HEK293 (cell line): Measurements from ENCODE around the gene OPA3.

Experiments used
- BCL11A ChIP-seq: fragments of 450-650 bp; formaldehyde crosslinking; IDR thresholded peaks from 2 replicates; pipeline ENCODE4 v1.5.1; 2016; ENCODE audit warnings: low read depth, missing biosample characterization, missing genetic modification characterization
- BCL6B ChIP-seq: fragments of 450-650 bp; formaldehyde crosslinking; IDR thresholded peaks from 2 replicates; pipeline ENCODE4 v1.5.1; 2017; ENCODE audit warnings: missing biosample characterization, missing genetic modification characterization
- EGR2 ChIP-seq: fragments of 450-650 bp; formaldehyde crosslinking; IDR thresholded peaks from 2 replicates; pipeline ENCODE4 v1.5.1; 2016; ENCODE audit warnings: low read depth, missing biosample characterization, missing genetic modification characterization
- MYNN ChIP-seq: fragments of 450-650 bp; formaldehyde crosslinking; IDR thresholded peaks from 2 replicates; pipeline ENCODE4 v1.5.1; 2016; ENCODE audit warnings: missing biosample characterization, missing genetic modification characterization, borderline replicate concordance
- PRDM4 ChIP-seq: fragments of 450-650 bp; formaldehyde crosslinking; IDR thresholded peaks from 2 replicates; pipeline ENCODE4 v1.5.1; 2017; ENCODE audit warnings: missing biosample characterization, missing genetic modification characterization
- PRDM6 ChIP-seq: fragments of 450-650 bp; formaldehyde crosslinking; IDR thresholded peaks from 2 replicates; pipeline ENCODE4 v1.5.1; 2017; ENCODE audit warnings: missing biosample characterization, missing genetic modification characterization
- REPIN1 ChIP-seq: fragments of 450-650 bp; formaldehyde crosslinking; IDR thresholded peaks from 2 replicates; pipeline ENCODE4 v1.5.1; 2017; ENCODE audit warnings: missing biosample characterization, missing genetic modification characterization, low read depth
- ZBTB17 ChIP-seq: fragments of 450-650 bp; formaldehyde crosslinking; IDR thresholded peaks from 2 replicates; pipeline ENCODE4 v1.5.1; 2016; ENCODE audit warnings: missing biosample characterization, missing genetic modification characterization
- ZEB2 ChIP-seq: fragments of 450-650 bp; formaldehyde crosslinking; IDR thresholded peaks from 2 replicates; pipeline ENCODE4 v1.5.1; 2016; ENCODE audit warnings: missing biosample characterization, missing genetic modification characterization
- ZFP41 ChIP-seq: fragments of 450-650 bp; formaldehyde crosslinking; IDR thresholded peaks from 2 replicates; pipeline ENCODE4 v1.5.1; 2016; ENCODE audit warnings: missing biosample characterization, missing genetic modification characterization, borderline replicate concordance
- ZIC2 ChIP-seq: fragments of 450-650 bp; formaldehyde crosslinking; IDR thresholded peaks from 2 replicates; pipeline ENCODE4 v1.5.1; 2016; ENCODE audit warnings: missing biosample characterization, missing genetic modification characterization
- ZNF138 ChIP-seq: fragments of 450-650 bp; formaldehyde crosslinking; IDR thresholded peaks from 2 replicates; pipeline ENCODE4 v1.5.1; 2016; ENCODE audit warnings: missing biosample characterization, missing genetic modification characterization, borderline replicate concordance
- ZNF140 ChIP-seq: fragments of 450-650 bp; formaldehyde crosslinking; IDR thresholded peaks from 2 replicates; pipeline ENCODE4 v1.5.1; 2016; ENCODE audit warnings: missing biosample characterization, missing genetic modification characterization
- ZNF148 ChIP-seq: fragments of 450-650 bp; formaldehyde crosslinking; IDR thresholded peaks from 2 replicates; pipeline ENCODE4 v1.5.0; 2017; ENCODE audit warnings: missing biosample characterization, missing genetic modification characterization, borderline replicate concordance
- ZNF324 ChIP-seq: fragments of 450-650 bp; formaldehyde crosslinking; IDR thresholded peaks from 2 replicates; pipeline ENCODE4 v1.5.1; 2016; ENCODE audit warnings: missing biosample characterization, missing genetic modification characterization
- ZNF398 ChIP-seq: fragments of 450-650 bp; formaldehyde crosslinking; IDR thresholded peaks from 2 replicates; pipeline ENCODE4 v1.5.1; 2017; ENCODE audit warnings: missing biosample characterization, missing genetic modification characterization
- ZNF433 ChIP-seq: fragments of 450-650 bp; formaldehyde crosslinking; IDR thresholded peaks from 2 replicates; pipeline ENCODE4 v1.5.1; 2016; ENCODE audit warnings: missing biosample characterization, missing genetic modification characterization, low read depth
- ZNF555 ChIP-seq: fragments of 450-650 bp; formaldehyde crosslinking; conservative IDR thresholded peaks from 2 replicates; pipeline ENCODE4 v1.5.1; 2017; ENCODE audit warnings: missing biosample characterization, mild to moderate bottlenecking, missing genetic modification characterization, inconsistent platforms
- ZNF560 ChIP-seq: fragments of 450-650 bp; formaldehyde crosslinking; IDR thresholded peaks from 2 replicates; pipeline ENCODE4 v1.5.1; 2017; ENCODE audit warnings: missing biosample characterization, missing genetic modification characterization, borderline replicate concordance
- ZNF629 ChIP-seq: fragments of 450-650 bp; formaldehyde crosslinking; IDR thresholded peaks from 2 replicates; pipeline ENCODE4 v1.5.1; 2017; ENCODE audit warnings: missing biosample characterization, missing genetic modification characterization
- ZNF670 ChIP-seq: fragments of 450-650 bp; formaldehyde crosslinking; IDR thresholded peaks from 2 replicates; pipeline ENCODE4 v1.5.1; 2016; ENCODE audit warnings: missing biosample characterization, missing genetic modification characterization, low read depth
- ZNF677 ChIP-seq: fragments of 450-650 bp; IDR thresholded peaks from 2 replicates; pipeline ENCODE4 v1.5.0; 2018; ENCODE audit warnings: missing biosample characterization, mild to moderate bottlenecking, missing genetic modification characterization, moderate library complexity
- ZNF747 ChIP-seq: fragments of 450-650 bp; formaldehyde crosslinking; IDR thresholded peaks from 2 replicates; pipeline ENCODE4 v1.5.1; 2016; ENCODE audit warnings: missing biosample characterization, missing genetic modification characterization
- TF ChIP-seq, protein P1 (sequence below): fragments of 450-650 bp; formaldehyde crosslinking; IDR thresholded peaks from 2 replicates; pipeline ENCODE4 v1.5.1; 2016; ENCODE audit warnings: missing biosample characterization, missing genetic modification characterization

The OPA3 gene

GRCh38 chr19:45485305-45486077, 99.1 kb downstream of the OPA3 start (continued):
- 0 out of 2 replicates have a peak, but pooled peaks have one; percentile 8 for TF ChIP-seq PRDM4 (tag by site-specific recombination)
- TF ChIP-seq ZNF138 = no peak
- no peak for TF ChIP-seq MYNN
- TF ChIP-seq EGR2 (tag by site-specific recombination) = peak; percentile 60
- no peak for TF ChIP-seq ZNF324 (tag by site-specific recombination)
- no peak for TF ChIP-seq BCL6B (tag by site-specific recombination)
- no peak for TF ChIP-seq ZNF433
- TF ChIP-seq, protein P1, sequence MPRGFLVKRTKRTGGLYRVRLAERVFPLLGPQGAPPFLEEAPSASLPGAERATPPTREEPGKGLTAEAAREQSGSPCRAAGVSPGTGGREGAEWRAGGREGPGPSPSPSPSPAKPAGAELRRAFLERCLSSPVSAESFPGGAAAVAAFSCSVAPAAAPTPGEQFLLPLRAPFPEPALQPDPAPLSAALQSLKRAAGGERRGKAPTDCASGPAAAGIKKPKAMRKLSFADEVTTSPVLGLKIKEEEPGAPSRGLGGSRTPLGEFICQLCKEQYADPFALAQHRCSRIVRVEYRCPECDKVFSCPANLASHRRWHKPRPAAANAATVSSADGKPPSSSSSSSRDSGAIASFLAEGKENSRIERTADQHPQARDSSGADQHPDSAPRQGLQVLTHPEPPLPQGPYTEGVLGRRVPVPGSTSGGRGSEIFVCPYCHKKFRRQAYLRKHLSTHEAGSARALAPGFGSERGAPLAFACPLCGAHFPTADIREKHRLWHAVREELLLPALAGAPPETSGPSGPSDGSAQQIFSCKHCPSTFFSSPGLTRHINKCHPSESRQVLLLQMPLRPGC (tag by site-specific recombination) = no peak
- no peak for TF ChIP-seq REPIN1 (tag by site-specific recombination)
- TF ChIP-seq ZNF747 = no peak
- peak; percentile 20; the same call in 1 of the 2 replicates for TF ChIP-seq ZEB2 (tag by site-specific recombination)
- TF ChIP-seq ZNF560 = no peak
- TF ChIP-seq ZIC2 (tag by site-specific recombination) = peak; percentile 43; the same call in 1 of the 2 replicates
- TF ChIP-seq PRDM6 (tag by site-specific recombination) = no peak
- TF ChIP-seq ZNF148 (tag by site-specific recombination) = no peak
- TF ChIP-seq ZFP41 (tag by site-specific recombination) = no peak
- no peak for TF ChIP-seq ZNF629 (tag by site-specific recombination)
- no peak for TF ChIP-seq ZNF555 (tag by site-specific recombination)
- TF ChIP-seq ZNF398 (tag by site-specific recombination) = peak; percentile 90
- TF ChIP-seq ZNF670 (tag by site-specific recombination) = no peak
- TF ChIP-seq ZNF140 = no peak
- TF ChIP-seq BCL11A (tag by site-specific recombination) = peak; percentile 67; the same call in 1 of the 2 replicates
- no peak for TF ChIP-seq ZNF677 (tag by site-specific recombination)
- TF ChIP-seq ZBTB17 (tag by site-specific recombination) = no peak; the same call in 1 of the 2 replicates
